ENCODE measurements around the gene UNC13C. TPM values are rescaled to one million over a fixed set of nuclear protein-coding genes. Genes with fewer than 3 reads are reported as not detected.
A peak's percentile ranks its signal among the peaks of the same experiment; 100 is the strongest.

UNC13C gene
- polyA plus RNA-seq, 1 donor from 2014 or later: 4.0 TPM

DNA sequence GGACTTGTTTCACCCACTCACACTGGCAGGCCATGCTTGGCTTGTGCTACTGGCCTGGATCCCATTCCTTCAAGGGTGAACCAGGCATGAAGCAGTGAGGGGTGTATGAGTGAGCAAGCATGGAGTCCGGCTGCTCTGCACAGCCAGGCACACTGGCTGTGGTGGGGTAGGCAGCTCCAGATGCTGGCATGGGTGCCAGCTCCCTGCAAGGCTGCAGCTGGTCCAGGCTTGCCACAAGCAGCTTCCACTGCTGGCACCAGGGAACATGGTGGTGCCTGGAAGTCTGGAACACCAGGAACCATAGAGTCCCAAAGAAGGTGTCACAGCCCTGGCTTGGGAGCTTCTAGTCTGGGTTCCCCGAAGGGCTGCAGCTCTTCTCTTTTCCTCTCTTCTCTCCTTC lies 395.1 kb downstream of the UNC13C start:
- Histone ChIP-seq H3K36me3 (ENCODE audit: insufficient read depth, low read length) (no peaks in the 10 kb centered on the region), H4K20me1 (ENCODE audit: insufficient read depth) (no peaks in the 10 kb centered on the region), H3K27ac (ENCODE audit: low read length) (no peak overlapping the region), H3F3A (ENCODE audit: insufficient read depth, low read length, poor library complexity, severe bottlenecking) (no peaks in the 10 kb centered on the region), H3K79me2 (replicated peaks; ENCODE audit: insufficient read depth, low read length) (no peaks in the 10 kb centered on the region), H3K4me2 (ENCODE audit: low read length) (no peak overlapping the region), H3K27me3 (ENCODE audit: insufficient read depth, low read depth, low read length) (no peaks in the 10 kb centered on the region), H2AFZ (ENCODE audit: low read depth, low read length) (no peak overlapping the region), H3K4me3 (ENCODE audit: low read length) (no peak overlapping the region), H3K9me3 (ENCODE audit: low read length) (no peaks in the 10 kb centered on the region), H3K9ac (ENCODE audit: low read length) (no peak overlapping the region), H3K9me2 (ENCODE audit: insufficient read depth, low read length) (no peaks in the 10 kb centered on the region)
- no peak for TF ChIP-seq CTCF (IDR thresholded peaks at IDR 0.05; ENCODE audit: poor library complexity, severe bottlenecking)
- TF ChIP-seq, protein P1, sequence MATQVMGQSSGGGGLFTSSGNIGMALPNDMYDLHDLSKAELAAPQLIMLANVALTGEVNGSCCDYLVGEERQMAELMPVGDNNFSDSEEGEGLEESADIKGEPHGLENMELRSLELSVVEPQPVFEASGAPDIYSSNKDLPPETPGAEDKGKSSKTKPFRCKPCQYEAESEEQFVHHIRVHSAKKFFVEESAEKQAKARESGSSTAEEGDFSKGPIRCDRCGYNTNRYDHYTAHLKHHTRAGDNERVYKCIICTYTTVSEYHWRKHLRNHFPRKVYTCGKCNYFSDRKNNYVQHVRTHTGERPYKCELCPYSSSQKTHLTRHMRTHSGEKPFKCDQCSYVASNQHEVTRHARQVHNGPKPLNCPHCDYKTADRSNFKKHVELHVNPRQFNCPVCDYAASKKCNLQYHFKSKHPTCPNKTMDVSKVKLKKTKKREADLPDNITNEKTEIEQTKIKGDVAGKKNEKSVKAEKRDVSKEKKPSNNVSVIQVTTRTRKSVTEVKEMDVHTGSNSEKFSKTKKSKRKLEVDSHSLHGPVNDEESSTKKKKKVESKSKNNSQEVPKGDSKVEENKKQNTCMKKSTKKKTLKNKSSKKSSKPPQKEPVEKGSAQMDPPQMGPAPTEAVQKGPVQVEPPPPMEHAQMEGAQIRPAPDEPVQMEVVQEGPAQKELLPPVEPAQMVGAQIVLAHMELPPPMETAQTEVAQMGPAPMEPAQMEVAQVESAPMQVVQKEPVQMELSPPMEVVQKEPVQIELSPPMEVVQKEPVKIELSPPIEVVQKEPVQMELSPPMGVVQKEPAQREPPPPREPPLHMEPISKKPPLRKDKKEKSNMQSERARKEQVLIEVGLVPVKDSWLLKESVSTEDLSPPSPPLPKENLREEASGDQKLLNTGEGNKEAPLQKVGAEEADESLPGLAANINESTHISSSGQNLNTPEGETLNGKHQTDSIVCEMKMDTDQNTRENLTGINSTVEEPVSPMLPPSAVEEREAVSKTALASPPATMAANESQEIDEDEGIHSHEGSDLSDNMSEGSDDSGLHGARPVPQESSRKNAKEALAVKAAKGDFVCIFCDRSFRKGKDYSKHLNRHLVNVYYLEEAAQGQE (IDR thresholded peaks at IDR 0.05; ENCODE audit: borderline replicate concordance): no peak
- no peak for TF ChIP-seq TAF1 (IDR thresholded peaks at IDR 0.05; ENCODE audit: low read depth)
- no peak for TF ChIP-seq POLR2AphosphoS5 (IDR thresholded peaks at IDR 0.05)
- no peak for TF ChIP-seq MXI1 (conservative IDR thresholded peaks at IDR 0.05; ENCODE audit: poor library complexity, severe bottlenecking)
- TF ChIP-seq EP300 (conservative IDR thresholded peaks at IDR 0.05; ENCODE audit: poor library complexity, severe bottlenecking): no peak
- no peak for TF ChIP-seq RAD21 (conservative IDR thresholded peaks at IDR 0.05)
- TF ChIP-seq SMC3 (conservative IDR thresholded peaks at IDR 0.05; ENCODE audit: poor library complexity): no peak
- no peak for TF ChIP-seq EZH2 (IDR thresholded peaks at IDR 0.05; ENCODE audit: borderline replicate concordance, insufficient read depth, low read length, poor library complexity, severe bottlenecking)

- Histone ChIP-seq H3K4me3 (ENCODE audit: low read length) (no peak overlapping the region), H3K79me2 (replicated peaks; ENCODE audit: insufficient read depth, low read length) (no peaks in the 10 kb centered on the region), H3F3A (ENCODE audit: insufficient read depth, low read length, poor library complexity, severe bottlenecking) (no peaks in the 10 kb centered on the region), H4K20me1 (ENCODE audit: insufficient read depth) (no peaks in the 10 kb centered on the region), H3K36me3 (ENCODE audit: insufficient read depth, low read length) (no peaks in the 10 kb centered on the region), H3K27me3 (ENCODE audit: insufficient read depth, low read depth, low read length) (no peaks in the 10 kb centered on the region), H3K9me2 (ENCODE audit: insufficient read depth, low read length) (no peaks in the 10 kb centered on the region), H3K4me2 (ENCODE audit: low read length) (no peak overlapping the region), H3K27ac (ENCODE audit: low read length) (no peak overlapping the region), H3K9ac (ENCODE audit: low read length) (no peak overlapping the region), H2AFZ (ENCODE audit: low read depth, low read length) (no peak overlapping the region), H3K9me3 (ENCODE audit: low read length) (no peaks in the 10 kb centered on the region)
- TF ChIP-seq TAF1 (IDR thresholded peaks at IDR 0.05; ENCODE audit: low read depth): no peak
- TF ChIP-seq RAD21 (conservative IDR thresholded peaks at IDR 0.05): no peak
- TF ChIP-seq, protein P1 (IDR thresholded peaks at IDR 0.05; ENCODE audit: borderline replicate concordance): no peak
- no peak for TF ChIP-seq SMC3 (conservative IDR thresholded peaks at IDR 0.05; ENCODE audit: poor library complexity)
- no peak for TF ChIP-seq MXI1 (conservative IDR thresholded peaks at IDR 0.05; ENCODE audit: poor library complexity, severe bottlenecking)
- TF ChIP-seq EZH2 (IDR thresholded peaks at IDR 0.05; ENCODE audit: borderline replicate concordance, insufficient read depth, low read length, poor library complexity, severe bottlenecking): no peak
- TF ChIP-seq POLR2AphosphoS5 (IDR thresholded peaks at IDR 0.05): peak; percentile 26
- peak; percentile 36 for TF ChIP-seq EP300 (conservative IDR thresholded peaks at IDR 0.05; ENCODE audit: poor library complexity, severe bottlenecking)
- no peak for TF ChIP-seq CTCF (IDR thresholded peaks at IDR 0.05; ENCODE audit: poor library complexity, severe bottlenecking)
Observed at GRCh38 chr15:54374184-54374952, 396.1 kb downstream of the UNC13C start.

Measured in neural cell (in vitro differentiated cells).